HG02623 (cell line): ENCODE measurements around the gene KCNAB1.
"Not testable (repeated sequence)": the region's sequence is repeated elsewhere in the genome, so short reads cannot be mapped to it uniquely, and the experiment has no call there.

Source experiments
- ATAC-seq: cut with Tn5 transposase; IDR thresholded peaks from one replicate; pipeline ENCODE4 v1.9.1; 2021; ENCODE audit warnings: moderate library complexity; ENCODE audit not compliant: unreplicated experiment

The KCNAB1 gene

GRCh38 chr3:156120528-156121251, at the start of gene KCNAB1:
Gene KCNAB1, plus strand, starts transcription at chr3:156120578.
- ATAC-seq, result no peak

- ATAC-seq, result no peak
These were observed 49.3 kb upstream of the KCNAB1 start for GRCh38 chr3:156071031-156071430.

- ATAC-seq, result not testable (repeated sequence)
These were observed 47.3 kb upstream of the KCNAB1 start for GRCh38 chr3:156072950-156073657.

GRCh38 chr3:156090126-156090525, 30.3 kb upstream of the KCNAB1 start:
- ATAC-seq, result no peak

GRCh38 chr3:156093964-156094363, 26.4 kb upstream of the KCNAB1 start:
- ATAC-seq, result no peak

- no peak for ATAC-seq
These were observed 26.0 kb upstream of the KCNAB1 start for GRCh38 chr3:156094391-156094790.

GRCh38 chr3:156095652-156096051, 24.7 kb upstream of the KCNAB1 start:
- not testable (repeated sequence) for ATAC-seq

- no peak for ATAC-seq
These were observed 21.8 kb upstream of the KCNAB1 start for GRCh38 chr3:156098437-156099035.

- not testable (repeated sequence) for ATAC-seq
These were observed 21.0 kb upstream of the KCNAB1 start for GRCh38 chr3:156099348-156099747.

- ATAC-seq, result not testable (repeated sequence)
These were observed 20.4 kb upstream of the KCNAB1 start for GRCh38 chr3:156099984-156100383.

GRCh38 chr3:156102267-156102931, 18.0 kb upstream of the KCNAB1 start:
- no peak for ATAC-seq

- no peak for ATAC-seq
These were observed 13.5 kb upstream of the KCNAB1 start for GRCh38 chr3:156106721-156107373.

- ATAC-seq, result no peak
These were observed 12.9 kb upstream of the KCNAB1 start for GRCh38 chr3:156107504-156107903.

- no peak for ATAC-seq
These were observed 11.8 kb upstream of the KCNAB1 start for GRCh38 chr3:156108616-156109015.

GRCh38 chr3:156109989-156110388, 10.4 kb upstream of the KCNAB1 start:
- no peak for ATAC-seq

GRCh38 chr3:156126467-156126866, 6.1 kb downstream of the KCNAB1 start:
- no peak for ATAC-seq

GRCh38 chr3:156131241-156131640, 10.9 kb downstream of the KCNAB1 start:
- ATAC-seq, result no peak

- no peak for ATAC-seq
These were observed 11.4 kb downstream of the KCNAB1 start for GRCh38 chr3:156131799-156132198.

- ATAC-seq, result no peak
These were observed 11.9 kb downstream of the KCNAB1 start for GRCh38 chr3:156132313-156132712.

GRCh38 chr3:156133076-156133475, 12.7 kb downstream of the KCNAB1 start:
- no peak for ATAC-seq
